Tibial nerve (tissue), 4 donors: Measurements from ENCODE around the gene PRCP. TPM values are rescaled to one million over a fixed set of nuclear protein-coding genes. Genes with fewer than 3 reads are reported as not detected.
A peak's percentile ranks its signal among the peaks of the same experiment; 100 is the strongest.

Experiments used
- DNase-seq, 2 donors: peaks; one replicate each; pipeline ENCODE4 v3.0.0-alpha.2; 2019; ENCODE audit warnings: low spot score in 2 of 2
- H3K27ac ChIP-seq, 4 donors: fragments of 200-600 bp; sonication (generic) in 3 of 4; one replicate each; pipeline ENCODE4 v1.5.1; 2017 to 2019; ENCODE audit warnings: mild to moderate bottlenecking in 1 of 4
- H3K27me3 ChIP-seq, 2 donors: fragments of 200-600 bp; sonication (generic) in 1 of 2; one replicate each; pipeline versions ENCODE4 v1.5.1 to v1.6.0; 2017 to 2019
- H3K36me3 ChIP-seq, 3 donors: fragments of 200-600 bp; sonication (generic); one replicate each; pipeline ENCODE4 v1.5.1; 2018 to 2019
- H3K4me1 ChIP-seq, 4 donors: fragments of 200-600 bp; sonication (generic) in 3 of 4; one replicate each; pipeline ENCODE4 v1.5.1; 2017 to 2019
- H3K4me3 ChIP-seq, 4 donors: fragments of 200-600 bp; sonication (generic) in 3 of 4; one replicate each; pipeline ENCODE4 v1.5.1; 2017 to 2019; ENCODE audit warnings: mild to moderate bottlenecking in 1 of 4, moderate library complexity in 1 of 4
- H3K9me3 ChIP-seq, 4 donors: fragments of 200-600 bp; sonication (generic) in 3 of 4; one replicate each; pipeline ENCODE4 v1.5.1; 2017 to 2019
- EP300 ChIP-seq, 2 donors: sonication (generic); formaldehyde crosslinking; IDR thresholded peaks; one replicate each; pipeline ENCODE4 v1.6.1; 2017; ENCODE audit warnings: antibody characterized with exemption in 2 of 2, mild to moderate bottlenecking in 1 of 2
- POLR2A ChIP-seq, 2 donors: fragments of 450-650 bp; IDR thresholded peaks; one replicate each; pipeline ENCODE4 v1.6.1; 2017; ENCODE audit warnings: antibody characterized with exemption in 2 of 2, mild to moderate bottlenecking in 2 of 2, moderate library complexity in 2 of 2
- WGBS, 2 donors: methylation state at CpG; one replicate each; pipeline ENCODE4 v1.1.5; 2018; 5-methylcytosine and 5-hydroxymethylcytosine counted together
- total RNA-seq, 4 donors: library from RNA; depleted of rRNA; stranded (reverse); fragments of >200 nt; gene quantifications; one replicate each; pipeline ENCODE4 v1.1.0, GENCODE V29; 2016
- TF ChIP-seq, protein P1 (sequence below), 5 experiments: fragments of 200-600 bp in 3 of 5; fragments of 450-650 bp in 2 of 5; sonication (generic) in 3 of 5; IDR thresholded peaks; one replicate each; pipeline ENCODE4 v1.5.1; 2016 to 2019; ENCODE audit warnings: antibody characterized with exemption in 5 of 5, mild to moderate bottlenecking in 3 of 5, moderate library complexity in 2 of 5

The PRCP gene
- total RNA-seq, 4 donors from 2014 or later = 39.6 to 58.6 (median 45.8) TPM

GRCh38 chr11:82796998-82797961, 103.0 kb downstream of the PRCP start:
- Histone ChIP-seq H3K36me3 (no peaks in the 10 kb centered on the region), H3K4me3 (no peak overlapping the region), H3K27ac (peak overlapping the region in 1 of 4 donors; percentile 26), H3K9me3 (no peaks in the 10 kb centered on the region), H3K4me1 (peaks cover 0 to 6% (median 0%) of the 10 kb centered on the region in 4 donors), H3K27me3 (no peaks in the 10 kb centered on the region)
- 39 to 42% methylated on average over 3 of the region's 3 CpGs for WGBS, 2 donors
- peak in 1 of 2 donors; percentile 14 for DNase-seq
- TF ChIP-seq EP300 (IDR thresholded peaks at IDR 0.05) = no peak
- TF ChIP-seq, protein P1, sequence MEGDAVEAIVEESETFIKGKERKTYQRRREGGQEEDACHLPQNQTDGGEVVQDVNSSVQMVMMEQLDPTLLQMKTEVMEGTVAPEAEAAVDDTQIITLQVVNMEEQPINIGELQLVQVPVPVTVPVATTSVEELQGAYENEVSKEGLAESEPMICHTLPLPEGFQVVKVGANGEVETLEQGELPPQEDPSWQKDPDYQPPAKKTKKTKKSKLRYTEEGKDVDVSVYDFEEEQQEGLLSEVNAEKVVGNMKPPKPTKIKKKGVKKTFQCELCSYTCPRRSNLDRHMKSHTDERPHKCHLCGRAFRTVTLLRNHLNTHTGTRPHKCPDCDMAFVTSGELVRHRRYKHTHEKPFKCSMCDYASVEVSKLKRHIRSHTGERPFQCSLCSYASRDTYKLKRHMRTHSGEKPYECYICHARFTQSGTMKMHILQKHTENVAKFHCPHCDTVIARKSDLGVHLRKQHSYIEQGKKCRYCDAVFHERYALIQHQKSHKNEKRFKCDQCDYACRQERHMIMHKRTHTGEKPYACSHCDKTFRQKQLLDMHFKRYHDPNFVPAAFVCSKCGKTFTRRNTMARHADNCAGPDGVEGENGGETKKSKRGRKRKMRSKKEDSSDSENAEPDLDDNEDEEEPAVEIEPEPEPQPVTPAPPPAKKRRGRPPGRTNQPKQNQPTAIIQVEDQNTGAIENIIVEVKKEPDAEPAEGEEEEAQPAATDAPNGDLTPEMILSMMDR (IDR thresholded peaks at IDR 0.05) = no peak
- no peak for TF ChIP-seq POLR2A (IDR thresholded peaks at IDR 0.05)

- Histone ChIP-seq H3K27ac (no peak overlapping the region), H3K4me1 (peaks cover 0 to 6% (median 0%) of the 10 kb centered on the region in 4 donors), H3K9me3 (no peaks in the 10 kb centered on the region), H3K27me3 (no peaks in the 10 kb centered on the region), H3K36me3 (no peaks in the 10 kb centered on the region), H3K4me3 (no peak overlapping the region)
- no peak for TF ChIP-seq POLR2A (IDR thresholded peaks at IDR 0.05)
- no peak for DNase-seq
- WGBS, 2 donors = 79 to 84% methylated on average over 3 of the region's 3 CpGs
These were observed 105.7 kb downstream of the PRCP start for GRCh38 chr11:82794490-82794889.

DNA sequence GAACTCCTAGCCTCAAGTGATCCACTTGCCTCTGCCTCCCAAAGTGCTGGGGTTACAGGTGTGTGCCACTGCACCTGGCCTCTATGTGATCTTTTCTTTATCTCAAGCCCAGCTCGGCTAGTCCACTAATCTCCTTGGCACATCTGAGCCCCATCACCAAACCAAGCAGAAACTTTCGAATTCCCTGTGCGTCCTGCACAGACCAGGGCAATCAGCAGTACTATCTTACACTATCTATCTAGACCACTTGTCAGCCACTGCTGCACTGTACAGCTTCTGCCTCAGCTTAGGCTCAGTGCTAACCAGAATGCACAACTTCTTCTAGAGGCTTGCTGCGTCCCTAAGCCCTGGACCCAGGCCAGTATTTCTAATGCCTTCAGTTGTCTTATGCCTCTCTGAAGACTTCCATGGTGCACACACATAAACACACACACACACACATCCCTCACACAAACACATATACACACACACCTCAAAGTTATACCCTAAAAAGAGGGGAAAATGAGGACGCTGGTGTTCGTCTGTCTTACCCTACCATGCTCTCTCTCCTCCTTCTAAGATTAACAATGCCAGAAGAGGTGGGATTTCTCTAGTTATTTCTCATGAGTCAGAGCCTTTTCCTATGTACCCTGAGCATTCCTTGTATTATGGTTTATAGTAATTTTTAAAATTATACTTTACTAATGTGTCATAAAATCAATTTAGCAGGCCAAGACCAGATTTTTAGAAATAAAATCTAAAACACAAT, 107.2 kb downstream of the PRCP start:
- H3K27ac ChIP-seq = no peak overlapping the region
- H3K4me3 ChIP-seq = no peak overlapping the region
- peaks cover 0 to 6% (median 0%) of the 10 kb centered on the region in 4 donors for H3K4me1 ChIP-seq
- no peaks in the 10 kb centered on the region for H3K27me3 ChIP-seq
- H3K36me3 ChIP-seq = no peaks in the 10 kb centered on the region
- H3K9me3 ChIP-seq = no peaks in the 10 kb centered on the region
- 84 to 86% methylated on average over 6 of the region's 6 CpGs for WGBS, 2 donors
- DNase-seq = no peak
- TF ChIP-seq POLR2A (IDR thresholded peaks at IDR 0.05) (no peak), EP300 (IDR thresholded peaks at IDR 0.05) (no peak)
- TF ChIP-seq, protein P1 (IDR thresholded peaks at IDR 0.05) = no peak

DNA sequence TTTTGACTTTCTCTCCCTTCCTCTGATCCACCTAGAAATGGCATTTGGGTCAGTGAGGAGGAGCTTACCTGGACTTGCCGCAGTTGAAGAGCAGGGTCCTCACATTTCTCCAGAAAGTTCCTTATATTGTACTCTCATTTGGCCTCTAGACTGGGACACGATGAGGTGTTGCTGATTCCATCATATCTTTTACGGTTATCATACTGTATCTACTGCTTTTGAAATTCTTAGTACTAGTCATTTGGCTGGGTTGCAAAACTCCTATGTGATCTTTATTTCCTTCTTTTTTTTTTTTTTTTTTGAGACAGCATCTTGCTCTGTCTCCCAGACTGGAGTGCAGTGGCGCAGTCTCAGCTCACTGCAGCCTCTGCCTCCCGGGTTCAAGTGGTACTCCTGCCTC, 107.9 kb downstream of the PRCP start:
- no peaks in the 10 kb centered on the region for H3K9me3 ChIP-seq

DNA sequence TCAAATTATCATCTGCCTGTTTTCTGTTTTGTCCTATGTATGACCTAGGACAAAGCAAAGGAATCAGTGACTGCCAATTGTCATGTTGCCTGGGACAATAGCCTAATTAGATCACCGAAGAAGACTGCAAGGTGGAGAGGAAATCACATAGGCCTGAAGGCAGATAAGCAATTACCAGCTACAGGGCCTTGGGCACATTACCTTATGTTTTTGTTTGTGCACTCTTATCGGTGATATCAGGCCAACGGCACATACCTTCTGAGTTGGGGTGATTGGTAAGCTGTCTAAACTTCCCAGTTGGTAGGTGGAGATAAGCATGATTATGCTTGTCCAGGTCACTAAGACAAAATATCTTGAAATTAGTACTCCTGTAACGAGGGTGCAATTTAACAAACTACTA, 108.5 kb downstream of the PRCP start:
- Histone ChIP-seq H3K4me3 (no peak overlapping the region), H3K4me1 (peaks cover 0 to under 1% (median 0%) of the 10 kb centered on the region in 4 donors), H3K27ac (no peak overlapping the region), H3K27me3 (no peaks in the 10 kb centered on the region), H3K36me3 (no peaks in the 10 kb centered on the region), H3K9me3 (no peaks in the 10 kb centered on the region)
- no peak for TF ChIP-seq POLR2A (IDR thresholded peaks at IDR 0.05)
- no peak for TF ChIP-seq EP300 (IDR thresholded peaks at IDR 0.05)
- TF ChIP-seq, protein P1 (IDR thresholded peaks at IDR 0.05) = no peak
- WGBS, 2 donors = 80 to 82% methylated on average over 4 of the region's 4 CpGs
- no peak for DNase-seq

More for the DNA sequence above, 107.9 kb downstream of the PRCP start:
- Histone ChIP-seq H3K27ac (no peak overlapping the region), H3K4me1 (peaks cover 0 to 6% (median 0%) of the 10 kb centered on the region in 4 donors), H3K27me3 (no peaks in the 10 kb centered on the region), H3K36me3 (no peaks in the 10 kb centered on the region), H3K4me3 (no peak overlapping the region)
- no peak for DNase-seq
- no peak for TF ChIP-seq EP300 (IDR thresholded peaks at IDR 0.05)
- TF ChIP-seq, protein P1 (IDR thresholded peaks at IDR 0.05) = no peak
- no peak for TF ChIP-seq POLR2A (IDR thresholded peaks at IDR 0.05)
- 95% methylated on average over 5 of the region's 5 CpGs for WGBS, 2 donors
